Measurements from ENCODE around the gene CRIM1.

Gene CRIM1

GRCh38 chr2:36493306-36493705 is 137.7 kb downstream of the CRIM1 start:
- TF ChIP-seq SIN3A (IDR thresholded peaks at IDR 0.05; ENCODE audit: borderline replicate concordance, insufficient read depth, low read length) = no peak
- TF ChIP-seq POLR2AphosphoS5 (IDR thresholded peaks at IDR 0.05; ENCODE audit: low read depth, low read length) = no peak

- TF ChIP-seq SIN3A (IDR thresholded peaks at IDR 0.05; ENCODE audit: borderline replicate concordance, insufficient read depth, low read length) (no peak), REST (IDR thresholded peaks at IDR 0.05; ENCODE audit: insufficient read depth in 1 of 2, low read depth in 2 of 2, low read length in 2 of 2) (no peak), POLR2AphosphoS5 (IDR thresholded peaks at IDR 0.05; ENCODE audit: low read depth, low read length) (no peak), FOXP2 (optimal IDR thresholded peaks at IDR 0.05; ENCODE audit: borderline replicate concordance, extremely low read depth, extremely low read length, insufficient read depth) (no peak), TAF1 (IDR thresholded peaks at IDR 0.05; ENCODE audit: borderline replicate concordance, insufficient read depth, low read length) (no peak)
These were observed 142.1 kb downstream of the CRIM1 start for GRCh38 chr2:36497570-36498163.

GRCh38 chr2:36499128-36499820 is 143.7 kb downstream of the CRIM1 start:
- TF ChIP-seq POLR2AphosphoS5 (IDR thresholded peaks at IDR 0.05; ENCODE audit: low read depth, low read length) (no peak), SIN3A (IDR thresholded peaks at IDR 0.05; ENCODE audit: borderline replicate concordance, insufficient read depth, low read length) (no peak), REST (IDR thresholded peaks at IDR 0.05; ENCODE audit: insufficient read depth in 1 of 2, low read depth in 2 of 2, low read length in 2 of 2) (no peak), FOXP2 (optimal IDR thresholded peaks at IDR 0.05; ENCODE audit: borderline replicate concordance, extremely low read depth, extremely low read length, insufficient read depth) (no peak), TAF1 (IDR thresholded peaks at IDR 0.05; ENCODE audit: borderline replicate concordance, insufficient read depth, low read length) (no peak)

- TF ChIP-seq REST (IDR thresholded peaks at IDR 0.05; ENCODE audit: insufficient read depth in 1 of 2, low read depth in 2 of 2, low read length in 2 of 2) (no peak), SIN3A (IDR thresholded peaks at IDR 0.05; ENCODE audit: borderline replicate concordance, insufficient read depth, low read length) (no peak), TAF1 (IDR thresholded peaks at IDR 0.05; ENCODE audit: borderline replicate concordance, insufficient read depth, low read length) (no peak), POLR2AphosphoS5 (IDR thresholded peaks at IDR 0.05; ENCODE audit: low read depth, low read length) (no peak), FOXP2 (optimal IDR thresholded peaks at IDR 0.05; ENCODE audit: borderline replicate concordance, extremely low read depth, extremely low read length, insufficient read depth) (no peak)
These were observed 144.5 kb downstream of the CRIM1 start for GRCh38 chr2:36500072-36500471.

GRCh38 chr2:36502081-36502480 is 146.5 kb downstream of the CRIM1 start:
- TF ChIP-seq REST (IDR thresholded peaks at IDR 0.05; ENCODE audit: insufficient read depth in 1 of 2, low read depth in 2 of 2, low read length in 2 of 2) (no peak), TAF1 (IDR thresholded peaks at IDR 0.05; ENCODE audit: borderline replicate concordance, insufficient read depth, low read length) (no peak), FOXP2 (optimal IDR thresholded peaks at IDR 0.05; ENCODE audit: borderline replicate concordance, extremely low read depth, extremely low read length, insufficient read depth) (no peak), SIN3A (IDR thresholded peaks at IDR 0.05; ENCODE audit: borderline replicate concordance, insufficient read depth, low read length) (no peak), POLR2AphosphoS5 (IDR thresholded peaks at IDR 0.05; ENCODE audit: low read depth, low read length) (no peak)
